IPS-20b (cell line): ENCODE results near the gene CA9.

Experiments used
- H3K27ac ChIP-seq: one replicate; pipeline ENCODE4 v1.5.1; 2013; ENCODE audit warnings: low read length
- H3K27me3 ChIP-seq: 2 replicates; pipeline ENCODE4 v1.6.1; 2013; ENCODE audit warnings: mild to moderate bottlenecking, low read length, inconsistent platforms; ENCODE audit not compliant: insufficient read depth
- H3K36me3 ChIP-seq: 2 replicates; pipeline ENCODE4 v1.6.1; 2013; ENCODE audit warnings: low read depth, mild to moderate bottlenecking, inconsistent platforms, low read length, moderate library complexity; ENCODE audit not compliant: insufficient read depth
- H3K4me1 ChIP-seq: 2 replicates; pipeline ENCODE4 v1.6.1; 2013; ENCODE audit warnings: mild to moderate bottlenecking, control low read depth, inconsistent platforms, low read length, moderate library complexity; ENCODE audit not compliant: insufficient read depth
- H3K4me3 ChIP-seq: 2 replicates; pipeline ENCODE4 v1.5.1; 2013; ENCODE audit warnings: mild to moderate bottlenecking, low read length, inconsistent platforms
- H3K9ac ChIP-seq: 2 replicates; pipeline ENCODE4 v1.6.1; 2013; ENCODE audit warnings: low read depth, mild to moderate bottlenecking, inconsistent platforms, low read length, moderate library complexity
- H3K9me3 ChIP-seq: 2 replicates; pipeline ENCODE4 v1.6.1; 2013; ENCODE audit warnings: mild to moderate bottlenecking, low read depth, low read length, inconsistent platforms; ENCODE audit not compliant: insufficient read depth

CA9 gene

GRCh38 chr9:35727676-35728040 lies 53.9 kb downstream of the CA9 start:
- peaks cover 29% of the 10 kb centered on the region for H3K36me3 ChIP-seq
- H3K4me3 ChIP-seq: peak overlapping the region; percentile 55
- H3K27ac ChIP-seq: peak overlapping the region; percentile 49
- H3K9me3 ChIP-seq: no peaks in the 10 kb centered on the region
- no peaks in the 10 kb centered on the region for H3K27me3 ChIP-seq
- peak overlapping the region; percentile 77; the same call in 1 of the 2 replicates for H3K9ac ChIP-seq
- H3K4me1 ChIP-seq: peaks cover 44% of the 10 kb centered on the region

GRCh38 chr9:35728041-35728971 lies 54.6 kb downstream of the CA9 start:
- H3K4me3 ChIP-seq: peak overlapping the region; percentile 55
- H3K9ac ChIP-seq: peak overlapping the region; percentile 77; the same call in 1 of the 2 replicates

GRCh38 chr9:35729101-35729500 lies 55.4 kb downstream of the CA9 start:
- peak overlapping the region; percentile 49 for H3K27ac ChIP-seq
- no peaks in the 10 kb centered on the region for H3K9me3 ChIP-seq
- no peaks in the 10 kb centered on the region for H3K27me3 ChIP-seq
- H3K4me3 ChIP-seq: peak overlapping the region; percentile 89; the same call in 1 of the 2 replicates
- peak overlapping the region; percentile 77; the same call in 1 of the 2 replicates for H3K9ac ChIP-seq
- peaks cover 47% of the 10 kb centered on the region for H3K4me1 ChIP-seq
- peaks cover 16% of the 10 kb centered on the region for H3K36me3 ChIP-seq

More at GRCh38 chr9:35728041-35728971, 54.6 kb downstream of the CA9 start:
- Histone ChIP-seq H3K27ac (peak overlapping the region; percentile 49), H3K27me3 (no peaks in the 10 kb centered on the region), H3K4me1 (peaks cover 44% of the 10 kb centered on the region), H3K36me3 (peaks cover 23% of the 10 kb centered on the region), H3K9me3 (no peaks in the 10 kb centered on the region)

- H3K9me3 ChIP-seq: no peaks in the 10 kb centered on the region
- H3K27me3 ChIP-seq: no peaks in the 10 kb centered on the region
- peak overlapping the region; percentile 89 for H3K4me3 ChIP-seq
- H3K9ac ChIP-seq: peak overlapping the region; percentile 77; the same call in 1 of the 2 replicates
- peaks cover 16% of the 10 kb centered on the region for H3K36me3 ChIP-seq
- H3K27ac ChIP-seq: peak overlapping the region; percentile 49
- peaks cover 47% of the 10 kb centered on the region for H3K4me1 ChIP-seq
Observed at GRCh38 chr9:35729700-35730485, 56.2 kb downstream of the CA9 start.

GRCh38 chr9:35730486-35730854 lies 56.7 kb downstream of the CA9 start:
- Histone ChIP-seq H3K4me3 (peak overlapping the region; percentile 89), H3K36me3 (peaks cover 16% of the 10 kb centered on the region), H3K4me1 (peaks cover 47% of the 10 kb centered on the region), H3K27me3 (no peaks in the 10 kb centered on the region), H3K9me3 (no peaks in the 10 kb centered on the region), H3K9ac (no peak overlapping the region; the same call in 1 of the 2 replicates), H3K27ac (no peak overlapping the region)
